HepG2 (cell line): ENCODE results near the gene IFI35. TPM values are rescaled to one million over a fixed set of nuclear protein-coding genes. Genes with fewer than 3 reads are reported as not detected.
A peak's percentile ranks its signal among the peaks of the same experiment; 100 is the strongest.

Experiments
- BCL6 ChIP-seq: IDR thresholded peaks from 2 replicates; pipeline ENCODE4 v1.6.1; 2016; ENCODE audit warnings: missing genetic modification reagents, missing compliant biosample characterization
- CREB1 ChIP-seq, 2 experiments: fragments of 450-650 bp in 1 of 2; IDR thresholded peaks; 2 replicates each; pipeline ENCODE4 v1.6.1; 2016 to 2017; ENCODE audit warnings: control low read depth in 1 of 2, mild to moderate bottlenecking in 1 of 2, missing compliant biosample characterization in 1 of 2, missing genetic modification characterization in 1 of 2
- CREM ChIP-seq, 2 experiments: sonication (generic) in 1 of 2; formaldehyde crosslinking in 1 of 2; IDR thresholded peaks; 2 replicates each; pipeline versions ENCODE4 v1.4.0 to v1.6.1; 2016 to 2020; ENCODE audit warnings: antibody characterized with exemption in 1 of 2, mild to moderate bottlenecking in 1 of 2, missing genetic modification reagents in 1 of 2
- EEA1 ChIP-seq: sonication (generic); formaldehyde crosslinking; IDR thresholded peaks from 2 replicates; pipeline ENCODE4 v1.5.1; 2020; ENCODE audit warnings: mild to moderate bottlenecking, missing genetic modification reagents, borderline replicate concordance
- GABPB1 ChIP-seq: IDR thresholded peaks from 2 replicates; pipeline ENCODE4 v1.6.1; 2016; ENCODE audit warnings: mild to moderate bottlenecking, missing genetic modification reagents, moderate library complexity, missing compliant biosample characterization
- HDAC2 ChIP-seq: sonication (generic); formaldehyde crosslinking; IDR thresholded peaks from 2 replicates; pipeline ENCODE4 v1.4.0; 2020; ENCODE audit warnings: missing genetic modification reagents
- HOXA5 ChIP-seq: sonication (generic); formaldehyde crosslinking; IDR thresholded peaks from 2 replicates; pipeline ENCODE4 v1.4.0; 2020; ENCODE audit warnings: missing genetic modification reagents
- MXD4 ChIP-seq: IDR thresholded peaks from 2 replicates; pipeline ENCODE4 v1.6.1; 2016; ENCODE audit warnings: mild to moderate bottlenecking, missing biosample characterization, missing genetic modification reagents
- NFKB2 ChIP-seq: sonication (generic); formaldehyde crosslinking; IDR thresholded peaks from 2 replicates; pipeline ENCODE4 v1.4.0; 2020; ENCODE audit warnings: missing genetic modification reagents, borderline replicate concordance
- PRMT3 ChIP-seq: sonication (generic); formaldehyde crosslinking; IDR thresholded peaks from 2 replicates; pipeline ENCODE4 v1.8.1; 2022; ENCODE audit warnings: low read depth, mild to moderate bottlenecking, moderate library complexity, missing genetic modification reagents, borderline replicate concordance
- RXRB ChIP-seq: IDR thresholded peaks from 2 replicates; pipeline ENCODE4 v1.6.1; 2016; ENCODE audit warnings: borderline replicate concordance, missing genetic modification reagents, missing compliant biosample characterization
- SNAI1 ChIP-seq: sonication (generic); formaldehyde crosslinking; IDR thresholded peaks from 2 replicates; pipeline ENCODE4 v1.5.0; 2020; ENCODE audit warnings: mild to moderate bottlenecking, missing genetic modification reagents, borderline replicate concordance
- SOX5 ChIP-seq: IDR thresholded peaks from 2 replicates; pipeline ENCODE4 v1.6.1; 2016; ENCODE audit warnings: borderline replicate concordance
- SP1 ChIP-seq, 2 experiments: fragments of 450-650 bp in 1 of 2; sonication (generic) in 1 of 2; formaldehyde crosslinking in 1 of 2; IDR thresholded peaks; 2 replicates each; pipeline versions ENCODE4 v1.4.0 to v1.6.1; 2016 to 2020; ENCODE audit warnings: missing genetic modification reagents in 1 of 2
- SP5 ChIP-seq: IDR thresholded peaks from 2 replicates; pipeline ENCODE4 v1.6.1; 2016; ENCODE audit warnings: low read depth, borderline replicate concordance
- U2AF1 ChIP-seq: fragments of 200-400 bp; formaldehyde crosslinking; optimal IDR thresholded peaks from 2 replicates; pipeline ENCODE3; 2017; ENCODE audit warnings: mild to moderate bottlenecking, low read depth, low read length
- ZNF446 ChIP-seq: sonication (generic); formaldehyde crosslinking; IDR thresholded peaks from 2 replicates; pipeline ENCODE4 v1.5.0; 2020; ENCODE audit warnings: mild to moderate bottlenecking, missing genetic modification reagents
- ZNF614 ChIP-seq: IDR thresholded peaks from 2 replicates; pipeline ENCODE4 v1.6.1; 2018; ENCODE audit warnings: missing biosample characterization, missing genetic modification reagents, inconsistent platforms, borderline replicate concordance
- ZNF776 ChIP-seq: sonication (generic); formaldehyde crosslinking; IDR thresholded peaks from 2 replicates; pipeline ENCODE4 v1.4.0; 2020; ENCODE audit warnings: mild to moderate bottlenecking, missing genetic modification reagents
- ZNF780A ChIP-seq: sonication (generic); formaldehyde crosslinking; IDR thresholded peaks from 2 replicates; pipeline ENCODE4 v1.8.0; 2022; ENCODE audit warnings: mild to moderate bottlenecking, missing genetic modification reagents, moderate library complexity
- ZZZ3 ChIP-seq: sonication (generic); formaldehyde crosslinking; IDR thresholded peaks from 2 replicates; pipeline ENCODE4 v1.4.0; 2020; ENCODE audit warnings: missing genetic modification reagents, mild to moderate bottlenecking, borderline replicate concordance
- polyA plus RNA-seq, 8 experiments: library from polyadenylated mRNA; depleted of rRNA in 3 of 8; stranded (reverse) in 7 of 8; unstranded in 1 of 8; fragments of >200 nt; fragmentation: Illumina TruSeq in 4 of 8; extraction: Trizol in 4 of 8; gene quantifications; 2 replicates each; pipeline versions ENCODE4 v1.2.1 to v1.2.3, GENCODE V29; 2011 to 2016; ENCODE audit warnings: low read depth in 4 of 8, missing spikeins in 1 of 8, mixed read lengths in 1 of 8; ENCODE audit not compliant: insufficient read depth in 1 of 8
- total RNA-seq, 5 experiments: library from RNA; depleted of rRNA; stranded (reverse); fragments of >200 nt; fragmentation: Illumina TruSeq; extraction: Trizol; gene quantifications; 2 replicates each; pipeline ENCODE4 v1.2.3, GENCODE V29; 2016; ENCODE audit warnings: low read depth in 1 of 5
- TF ChIP-seq, protein P1 (sequence below): sonication (generic); formaldehyde crosslinking; IDR thresholded peaks from 2 replicates; pipeline ENCODE4 v1.5.0; 2020; ENCODE audit warnings: missing genetic modification reagents
- TF ChIP-seq, protein P2 (sequence below): sonication (generic); formaldehyde crosslinking; IDR thresholded peaks from 2 replicates; pipeline ENCODE4 v1.4.0; 2020; ENCODE audit warnings: mild to moderate bottlenecking, missing genetic modification reagents, borderline replicate concordance

Gene IFI35
- total and polyA plus RNA-seq, 2 of the 13 experiments (the other 11 are each of a cell fraction or from before 2014, with no cell fraction given), result 28.9 to 38.1 TPM

DNA sequence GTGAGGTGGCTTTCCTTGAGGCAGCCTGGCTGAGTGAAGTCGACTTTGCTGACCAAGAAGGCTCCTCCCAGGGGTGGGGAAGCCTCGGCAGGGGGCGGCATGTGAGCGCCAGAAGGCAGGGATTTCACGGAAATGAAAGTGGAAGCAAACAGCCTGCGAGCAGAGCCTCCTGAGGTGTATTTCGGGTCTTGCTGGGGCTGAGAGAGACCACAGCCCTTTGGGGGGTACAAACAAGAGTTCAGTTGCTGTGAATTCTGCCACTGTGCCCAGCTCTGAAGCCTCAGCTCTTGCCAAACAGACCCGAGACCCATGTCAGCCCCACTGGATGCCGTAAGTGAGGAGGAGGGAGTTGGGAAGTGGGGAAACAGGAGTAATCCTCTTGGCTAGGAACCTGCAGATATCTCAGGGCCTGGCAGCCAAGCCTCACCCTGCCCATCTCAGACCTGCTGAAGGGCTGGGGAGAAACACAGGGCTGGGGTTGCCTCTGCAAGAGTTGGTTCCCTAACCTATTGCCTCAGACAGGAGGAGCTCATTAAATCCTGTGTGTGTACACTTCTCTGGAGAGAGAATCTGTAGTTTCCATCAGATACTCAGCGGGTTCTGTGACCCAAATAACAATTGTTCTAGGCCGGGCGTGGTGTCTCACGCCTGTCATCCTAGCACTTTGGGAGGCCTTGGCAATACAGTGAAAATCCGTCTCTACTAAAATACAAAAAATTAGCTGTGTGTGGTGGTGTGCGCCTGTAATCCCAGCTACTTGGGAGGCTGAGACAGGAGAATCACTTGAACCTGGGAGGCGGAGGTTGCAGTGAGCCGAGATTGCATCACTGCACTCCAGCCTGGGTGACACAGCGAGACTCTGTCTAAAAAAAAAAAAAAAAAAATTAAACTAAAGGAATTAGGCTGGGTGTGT, at the start of gene IFI35 (continued):
- TF ChIP-seq SOX5 (CRISPR knock-in tag) (peak; percentile 20; the same call in 1 of the 2 replicates), ZNF614 (CRISPR knock-in tag) (peak; percentile 68; the same call in 1 of the 2 replicates), HDAC2 (CRISPR knock-in tag) (peak; percentile 43; the same call in 1 of the 2 replicates), NFKB2 (CRISPR knock-in tag) (peak; percentile 46; the same call in 1 of the 2 replicates), U2AF1 (no peak), SP1 (IDR thresholded peaks at IDR 0.05) (no peak), SP1 (CRISPR knock-in tag; IDR thresholded peaks at IDR 0.05) (no peak), CREM (IDR thresholded peaks at IDR 0.05) (peak; percentile 6; the same call in 1 of the 2 replicates), CREM (CRISPR knock-in tag; IDR thresholded peaks at IDR 0.05) (no peak), ZNF780A (no peak), ZNF776 (no peak), PRMT3 (CRISPR knock-in tag) (no peak), CREB1 (IDR thresholded peaks at IDR 0.05) (no peak), CREB1 (CRISPR knock-in tag; IDR thresholded peaks at IDR 0.05) (peak; percentile 33; the same call in 1 of the 2 replicates), BCL6 (peak; percentile 8; the same call in 1 of the 2 replicates), ZZZ3 (CRISPR knock-in tag) (no peak), HOXA5 (CRISPR knock-in tag) (peak; percentile 90), SP5 (peak; percentile 47), GABPB1 (CRISPR knock-in tag) (0 out of 2 replicates have a peak, but pooled peaks have one; percentile 22), ZNF446 (CRISPR knock-in tag) (no peak), RXRB (CRISPR knock-in tag) (peak; percentile 48; the same call in 1 of the 2 replicates), SNAI1 (CRISPR knock-in tag) (no peak), EEA1 (0 out of 2 replicates have a peak, but pooled peaks have one; percentile 77), MXD4 (CRISPR knock-in tag) (0 out of 2 replicates have a peak, but pooled peaks have one; percentile 2)
- TF ChIP-seq, protein P1, sequence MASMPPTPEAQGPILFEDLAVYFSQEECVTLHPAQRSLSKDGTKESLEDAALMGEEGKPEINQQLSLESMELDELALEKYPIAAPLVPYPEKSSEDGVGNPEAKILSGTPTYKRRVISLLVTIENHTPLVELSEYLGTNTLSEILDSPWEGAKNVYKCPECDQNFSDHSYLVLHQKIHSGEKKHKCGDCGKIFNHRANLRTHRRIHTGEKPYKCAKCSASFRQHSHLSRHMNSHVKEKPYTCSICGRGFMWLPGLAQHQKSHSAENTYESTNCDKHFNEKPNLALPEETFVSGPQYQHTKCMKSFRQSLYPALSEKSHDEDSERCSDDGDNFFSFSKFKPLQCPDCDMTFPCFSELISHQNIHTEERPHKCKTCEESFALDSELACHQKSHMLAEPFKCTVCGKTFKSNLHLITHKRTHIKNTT, result no peak
- TF ChIP-seq, protein P2, sequence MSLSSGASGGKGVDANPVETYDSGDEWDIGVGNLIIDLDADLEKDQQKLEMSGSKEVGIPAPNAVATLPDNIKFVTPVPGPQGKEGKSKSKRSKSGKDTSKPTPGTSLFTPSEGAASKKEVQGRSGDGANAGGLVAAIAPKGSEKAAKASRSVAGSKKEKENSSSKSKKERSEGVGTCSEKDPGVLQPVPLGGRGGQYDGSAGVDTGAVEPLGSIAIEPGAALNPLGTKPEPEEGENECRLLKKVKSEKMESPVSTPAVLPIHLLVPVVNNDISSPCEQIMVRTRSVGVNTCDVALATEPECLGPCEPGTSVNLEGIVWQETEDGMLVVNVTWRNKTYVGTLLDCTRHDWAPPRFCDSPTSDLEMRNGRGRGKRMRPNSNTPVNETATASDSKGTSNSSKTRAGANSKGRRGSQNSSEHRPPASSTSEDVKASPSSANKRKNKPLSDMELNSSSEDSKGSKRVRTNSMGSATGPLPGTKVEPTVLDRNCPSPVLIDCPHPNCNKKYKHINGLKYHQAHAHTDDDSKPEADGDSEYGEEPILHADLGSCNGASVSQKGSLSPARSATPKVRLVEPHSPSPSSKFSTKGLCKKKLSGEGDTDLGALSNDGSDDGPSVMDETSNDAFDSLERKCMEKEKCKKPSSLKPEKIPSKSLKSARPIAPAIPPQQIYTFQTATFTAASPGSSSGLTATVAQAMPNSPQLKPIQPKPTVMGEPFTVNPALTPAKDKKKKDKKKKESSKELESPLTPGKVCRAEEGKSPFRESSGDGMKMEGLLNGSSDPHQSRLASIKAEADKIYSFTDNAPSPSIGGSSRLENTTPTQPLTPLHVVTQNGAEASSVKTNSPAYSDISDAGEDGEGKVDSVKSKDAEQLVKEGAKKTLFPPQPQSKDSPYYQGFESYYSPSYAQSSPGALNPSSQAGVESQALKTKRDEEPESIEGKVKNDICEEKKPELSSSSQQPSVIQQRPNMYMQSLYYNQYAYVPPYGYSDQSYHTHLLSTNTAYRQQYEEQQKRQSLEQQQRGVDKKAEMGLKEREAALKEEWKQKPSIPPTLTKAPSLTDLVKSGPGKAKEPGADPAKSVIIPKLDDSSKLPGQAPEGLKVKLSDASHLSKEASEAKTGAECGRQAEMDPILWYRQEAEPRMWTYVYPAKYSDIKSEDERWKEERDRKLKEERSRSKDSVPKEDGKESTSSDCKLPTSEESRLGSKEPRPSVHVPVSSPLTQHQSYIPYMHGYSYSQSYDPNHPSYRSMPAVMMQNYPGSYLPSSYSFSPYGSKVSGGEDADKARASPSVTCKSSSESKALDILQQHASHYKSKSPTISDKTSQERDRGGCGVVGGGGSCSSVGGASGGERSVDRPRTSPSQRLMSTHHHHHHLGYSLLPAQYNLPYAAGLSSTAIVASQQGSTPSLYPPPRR, result peak; percentile 24; the same call in 1 of the 2 replicates
